Progenitor cell of endocrine pancreas (in vitro differentiated cells): ENCODE measurements around the gene GNS. TPM values are rescaled to one million over a fixed set of nuclear protein-coding genes. Genes with fewer than 3 reads are reported as not detected.
A peak's percentile ranks its signal among the peaks of the same experiment; 100 is the strongest.

Source experiments
- DNase-seq: peaks from one replicate; pipeline ENCODE4 v3.0.0; 2021; ENCODE audit warnings: low spot score; ENCODE audit not compliant: unreplicated experiment
- H3K27ac Mint-ChIP-seq: 2 replicates; pipeline ENCODE4 v1.8.0; 2021; ENCODE audit warnings: mild to moderate bottlenecking, moderate library complexity, mixed read lengths
- H3K27me3 Mint-ChIP-seq: 2 replicates; pipeline ENCODE4 v1.8.0; 2021; ENCODE audit warnings: mixed read lengths
- H3K36me3 Mint-ChIP-seq: 2 replicates; pipeline ENCODE4 v1.8.0; 2022; ENCODE audit warnings: mixed read lengths; ENCODE audit not compliant: insufficient read depth
- H3K4me1 Mint-ChIP-seq: 2 replicates; pipeline ENCODE4 v1.8.0; 2021; ENCODE audit warnings: low read depth, mixed read lengths
- H3K4me3 Mint-ChIP-seq: 2 replicates; pipeline ENCODE4 v1.8.0; 2021; ENCODE audit warnings: low read depth, mild to moderate bottlenecking, moderate library complexity, mixed read lengths
- H3K9me3 Mint-ChIP-seq: 2 replicates; pipeline ENCODE4 v1.8.0; 2021; ENCODE audit warnings: low read depth, mixed read lengths
- total RNA-seq: library from RNA; stranded (reverse); gene quantifications from 2 replicates; pipeline ENCODE4 v1.2.1, GENCODE V29; 2021
- TF ChIP-seq, protein P1 (sequence below): fragments of 200-600 bp; sonication (generic); IDR thresholded peaks from one replicate; pipeline ENCODE4 v1.5.0; 2021; ENCODE audit warnings: antibody characterized with exemption, mild to moderate bottlenecking; ENCODE audit not compliant: unreplicated experiment

The GNS gene
- total RNA-seq, 1 donor from 2014 or later: 78.8 TPM

DNA sequence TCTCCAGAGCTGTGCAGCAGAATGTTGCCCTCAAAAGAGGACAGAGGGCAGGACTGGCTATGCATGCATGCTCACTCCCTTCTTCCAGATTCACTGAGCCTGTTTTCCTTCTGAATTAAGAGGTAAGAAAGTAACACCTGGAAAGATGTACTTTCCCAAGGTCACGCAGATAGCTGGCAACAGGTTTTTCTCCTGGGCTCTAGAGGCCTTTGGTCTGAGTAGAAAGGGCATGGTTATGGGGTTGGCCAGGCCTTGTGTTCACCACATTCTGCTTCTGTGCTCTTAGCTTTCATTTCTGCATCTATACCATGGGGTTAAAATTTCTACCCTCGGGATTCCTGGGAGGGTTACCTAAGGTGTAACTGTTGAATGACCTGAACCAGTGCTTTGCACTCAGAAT lies 91.4 kb downstream of the GNS start:
- H3K4me3 Mint-ChIP-seq: no peak overlapping the region
- peak overlapping the region; percentile 91 for H3K27ac Mint-ChIP-seq
- no peak for DNase-seq
- peaks cover 68% of the 10 kb centered on the region for H3K4me1 Mint-ChIP-seq
- H3K9me3 Mint-ChIP-seq: no peaks in the 10 kb centered on the region
- TF ChIP-seq, protein P1, sequence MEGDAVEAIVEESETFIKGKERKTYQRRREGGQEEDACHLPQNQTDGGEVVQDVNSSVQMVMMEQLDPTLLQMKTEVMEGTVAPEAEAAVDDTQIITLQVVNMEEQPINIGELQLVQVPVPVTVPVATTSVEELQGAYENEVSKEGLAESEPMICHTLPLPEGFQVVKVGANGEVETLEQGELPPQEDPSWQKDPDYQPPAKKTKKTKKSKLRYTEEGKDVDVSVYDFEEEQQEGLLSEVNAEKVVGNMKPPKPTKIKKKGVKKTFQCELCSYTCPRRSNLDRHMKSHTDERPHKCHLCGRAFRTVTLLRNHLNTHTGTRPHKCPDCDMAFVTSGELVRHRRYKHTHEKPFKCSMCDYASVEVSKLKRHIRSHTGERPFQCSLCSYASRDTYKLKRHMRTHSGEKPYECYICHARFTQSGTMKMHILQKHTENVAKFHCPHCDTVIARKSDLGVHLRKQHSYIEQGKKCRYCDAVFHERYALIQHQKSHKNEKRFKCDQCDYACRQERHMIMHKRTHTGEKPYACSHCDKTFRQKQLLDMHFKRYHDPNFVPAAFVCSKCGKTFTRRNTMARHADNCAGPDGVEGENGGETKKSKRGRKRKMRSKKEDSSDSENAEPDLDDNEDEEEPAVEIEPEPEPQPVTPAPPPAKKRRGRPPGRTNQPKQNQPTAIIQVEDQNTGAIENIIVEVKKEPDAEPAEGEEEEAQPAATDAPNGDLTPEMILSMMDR: no peak
- H3K36me3 Mint-ChIP-seq: no peaks in the 10 kb centered on the region
- no peaks in the 10 kb centered on the region for H3K27me3 Mint-ChIP-seq

DNA sequence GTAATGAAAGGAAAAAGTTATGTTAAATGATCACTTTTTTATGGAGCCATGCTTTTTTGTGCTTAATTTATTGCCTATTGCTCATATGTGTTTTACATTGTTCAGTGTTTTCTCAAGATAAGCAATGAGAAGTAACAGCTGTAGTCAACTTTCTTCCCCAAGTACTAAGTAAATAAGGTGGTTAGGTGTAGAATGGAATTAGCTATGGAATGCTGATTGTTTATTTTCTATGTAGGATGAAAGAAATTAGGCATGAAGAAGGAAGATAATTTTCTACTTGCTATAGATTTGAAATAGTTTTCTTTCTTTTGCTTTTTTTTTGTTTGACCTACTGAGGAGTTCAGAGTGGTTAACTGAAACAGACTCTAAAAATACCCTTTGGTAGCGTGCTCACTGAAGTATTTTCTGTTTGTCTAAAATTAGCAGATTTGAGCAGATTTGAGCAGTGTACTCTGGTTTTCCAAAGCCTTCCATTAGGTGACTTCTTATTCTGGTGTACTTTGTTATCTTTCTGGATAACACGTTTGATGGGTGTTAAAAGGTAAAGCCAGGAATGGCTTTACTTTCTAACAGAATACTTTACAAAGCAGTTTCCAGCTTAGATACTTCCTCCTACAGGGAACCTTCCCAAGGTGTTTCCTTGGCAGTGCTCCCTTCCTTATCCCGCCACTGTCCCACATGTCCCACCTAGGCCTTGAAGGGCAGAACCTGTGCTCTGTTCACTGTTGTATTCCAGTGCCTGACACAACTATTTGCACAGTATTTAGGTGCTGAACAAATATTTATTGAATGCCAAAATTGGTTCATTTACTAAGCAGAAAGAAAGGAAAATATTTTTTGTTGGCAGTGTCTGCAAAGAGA lies 92.9 kb downstream of the GNS start:
- Mint-ChIP-seq H3K4me3 (peak overlapping the region; percentile 15), H3K9me3 (no peaks in the 10 kb centered on the region), H3K27me3 (no peaks in the 10 kb centered on the region), H3K36me3 (no peaks in the 10 kb centered on the region), H3K4me1 (peaks cover 66% of the 10 kb centered on the region), H3K27ac (peak overlapping the region; percentile 91)
- no peak for DNase-seq
- TF ChIP-seq, protein P1: no peak

DNA sequence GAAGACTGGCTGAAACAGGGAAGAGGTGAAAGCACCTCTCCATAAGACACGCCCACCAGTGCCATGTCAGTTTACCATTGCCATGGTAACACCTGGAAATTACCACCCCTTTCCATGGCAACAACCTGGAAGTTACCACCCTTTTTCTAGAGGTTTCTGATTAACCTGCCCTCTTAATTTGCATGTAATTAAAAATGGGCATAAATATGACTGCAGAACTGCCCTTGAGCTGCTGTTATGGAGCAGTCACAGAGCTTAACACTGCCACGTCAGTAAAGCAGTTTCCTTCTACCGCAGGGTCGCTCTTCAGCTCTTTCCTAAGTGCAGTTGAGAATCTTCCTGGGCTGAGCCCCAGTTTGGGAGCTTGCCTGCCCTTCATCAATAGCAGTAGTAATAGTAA lies 93.7 kb downstream of the GNS start:
- H3K4me1 Mint-ChIP-seq: peaks cover 63% of the 10 kb centered on the region
- TF ChIP-seq, protein P1: no peak
- no peak for DNase-seq
- peak overlapping the region; percentile 91 for H3K27ac Mint-ChIP-seq
- H3K4me3 Mint-ChIP-seq: no peak overlapping the region
- no peaks in the 10 kb centered on the region for H3K9me3 Mint-ChIP-seq
- H3K36me3 Mint-ChIP-seq: no peaks in the 10 kb centered on the region
- H3K27me3 Mint-ChIP-seq: no peaks in the 10 kb centered on the region

Other genes with a start within 250 kb of the GNS start
- gene RASSF3, start 148.9 kb downstream of the GNS start, total RNA-seq: 18.8 and 20.7 TPM in 2 replicates
- 3.0 and 3.4 TPM in 2 replicates for gene TBC1D30, start 65.2 kb upstream of the GNS start, total RNA-seq